NT2/D1 (cell line): ENCODE data around the gene DNMT3B.

Experiments used
- DNase-seq: peaks from one replicate; pipeline ENCODE4 v3.0.0-alpha.2; 2011; ENCODE audit warnings: low read depth, low spot score
- H3K27me3 ChIP-seq: 2 replicates; pipeline ENCODE4 v1.6.0; 2011; ENCODE audit warnings: mild to moderate bottlenecking; ENCODE audit not compliant: insufficient read length, insufficient read depth
- H3K36me3 ChIP-seq: 2 replicates; pipeline ENCODE4 v1.6.1; 2011; ENCODE audit warnings: mild to moderate bottlenecking, low read length, mixed read lengths; ENCODE audit not compliant: insufficient read depth, insufficient read length
- H3K4me1 ChIP-seq: 2 replicates; pipeline ENCODE4 v1.5.1; 2011; ENCODE audit not compliant: insufficient read depth, insufficient read length
- H3K4me3 ChIP-seq: 2 replicates; pipeline ENCODE4 v1.5.1; 2011; ENCODE audit warnings: low read depth; ENCODE audit not compliant: insufficient read length
- H3K9ac ChIP-seq: 2 replicates; pipeline ENCODE4 v1.6.0; 2011; ENCODE audit warnings: low read depth; ENCODE audit not compliant: insufficient read length
- H3K9me3 ChIP-seq: 2 replicates; pipeline ENCODE4 v1.5.1; 2011; ENCODE audit warnings: mild to moderate bottlenecking, low read length; ENCODE audit not compliant: insufficient read depth
- SUZ12 ChIP-seq: IDR thresholded peaks from 2 replicates; pipeline ENCODE4 v1.6.1; 2011; ENCODE audit not compliant: insufficient read length, insufficient read depth; ENCODE audit errors: extremely low read depth
- YY1 ChIP-seq: IDR thresholded peaks from 2 replicates; pipeline ENCODE4 v1.6.1; 2011; ENCODE audit not compliant: insufficient read length, insufficient read depth
- ZNF274 ChIP-seq: IDR thresholded peaks from 2 replicates; pipeline ENCODE4 v1.6.1; 2011; ENCODE audit warnings: mild to moderate bottlenecking, low read depth, low read length

The DNMT3B gene

DNA sequence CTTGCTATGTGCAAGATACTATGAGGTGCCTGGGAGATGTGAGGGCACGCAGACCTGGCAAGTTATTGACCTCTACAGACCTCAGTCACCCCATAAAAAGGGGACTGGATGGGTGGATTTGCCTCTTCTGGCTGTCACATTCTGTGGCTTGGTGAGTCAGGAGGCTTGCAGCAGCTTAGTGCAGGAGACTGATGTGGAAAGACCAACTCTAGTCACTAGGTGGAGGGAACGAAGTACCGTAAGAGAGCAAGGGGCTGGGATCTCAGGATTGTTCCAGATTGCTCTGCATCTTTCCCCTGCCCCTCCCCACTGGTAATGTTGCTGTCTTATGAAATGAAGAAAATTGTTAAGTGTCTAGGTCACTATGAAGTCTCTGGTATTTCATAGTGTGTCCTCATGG lies 60.9 kb downstream of the DNMT3B start:
- H3K9me3 ChIP-seq, result no peaks in the 10 kb centered on the region
- peaks cover 29% of the 10 kb centered on the region for H3K36me3 ChIP-seq
- TF ChIP-seq YY1 (no peak), SUZ12 (no peak), ZNF274 (no peak)
- peaks cover 5% of the 10 kb centered on the region for H3K4me1 ChIP-seq
- H3K9ac ChIP-seq, result no peak overlapping the region
- DNase-seq, result no peak
- no peaks in the 10 kb centered on the region for H3K27me3 ChIP-seq
- H3K4me3 ChIP-seq, result no peak overlapping the region

DNA sequence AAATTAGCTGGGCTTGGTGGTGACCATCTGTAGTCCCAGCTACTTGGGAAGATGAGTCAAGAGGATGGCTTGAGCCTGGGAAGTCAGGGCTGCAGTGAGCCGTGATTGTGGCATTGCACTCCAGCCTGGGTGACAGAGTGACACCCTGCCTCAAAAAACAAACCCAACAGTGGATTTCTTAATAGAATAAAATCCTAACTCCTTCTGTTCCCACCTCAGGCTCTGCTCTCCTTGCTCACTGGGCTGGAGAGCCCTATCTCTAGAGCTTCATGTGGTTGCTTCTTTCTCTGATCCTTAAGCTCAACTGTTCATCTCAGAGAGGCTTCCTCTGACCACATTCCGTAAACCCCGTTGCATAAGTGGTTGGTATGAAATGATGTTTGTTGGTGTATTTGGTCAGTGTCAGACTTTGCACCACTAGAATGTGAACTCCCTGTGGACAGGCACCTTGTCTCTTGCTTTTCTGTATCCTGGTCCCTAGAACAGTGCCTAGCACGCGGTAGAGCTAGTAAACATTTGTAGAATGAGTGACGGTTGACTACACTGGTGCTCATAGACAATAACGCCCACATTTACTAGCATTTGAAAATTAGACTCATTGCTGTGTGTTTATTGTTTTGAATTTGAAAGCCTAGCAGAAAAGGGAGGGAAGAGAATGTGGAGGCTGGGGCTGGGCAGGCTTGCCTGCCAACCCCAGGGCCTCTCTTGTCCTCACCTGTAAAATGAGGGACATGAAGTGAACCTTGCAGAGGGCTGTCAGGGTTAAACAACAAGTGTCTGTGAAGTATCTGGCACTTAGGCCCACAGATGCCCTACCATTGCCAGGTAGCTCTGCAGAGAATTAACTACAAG lies 61.8 kb downstream of the DNMT3B start:
- no peak for TF ChIP-seq SUZ12
- TF ChIP-seq YY1, result no peak
- no peak for TF ChIP-seq ZNF274
- H3K9me3 ChIP-seq, result no peaks in the 10 kb centered on the region
- no peak for DNase-seq
- H3K27me3 ChIP-seq, result no peaks in the 10 kb centered on the region
- H3K4me1 ChIP-seq, result peaks cover 5% of the 10 kb centered on the region
- H3K36me3 ChIP-seq, result peaks cover 38% of the 10 kb centered on the region
- no peak overlapping the region for H3K4me3 ChIP-seq
- H3K9ac ChIP-seq, result no peak overlapping the region

DNA sequence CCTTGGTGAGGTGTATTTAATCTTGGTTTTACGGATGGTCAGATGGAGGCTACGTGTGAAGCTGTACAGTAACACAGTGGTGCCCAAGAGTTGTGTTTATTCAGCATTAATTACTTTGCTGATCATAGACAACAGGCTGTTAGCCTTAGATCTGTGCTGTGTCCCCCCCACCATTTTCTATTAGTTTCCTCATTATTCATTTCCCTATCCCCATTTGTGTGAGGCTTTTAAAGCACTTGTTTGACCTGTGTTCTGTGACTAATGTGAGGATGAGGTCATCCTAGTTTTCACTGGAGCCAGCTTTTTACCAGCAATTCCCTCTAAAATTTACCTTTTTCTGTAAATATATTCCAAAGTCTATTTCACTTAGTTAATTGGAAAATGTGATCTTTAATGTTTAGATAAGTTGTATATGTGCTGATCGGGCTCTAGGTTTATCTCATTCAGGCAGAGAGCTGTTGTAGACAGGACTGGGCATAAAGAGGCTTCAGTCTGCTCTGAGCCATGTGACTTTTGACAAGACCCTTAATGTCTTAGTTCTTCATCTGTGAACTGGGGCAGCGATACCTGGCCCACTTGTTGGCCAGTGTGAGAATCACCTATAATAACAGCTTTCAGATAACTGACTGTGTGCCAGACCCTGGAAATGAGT lies 66.0 kb downstream of the DNMT3B start:
- no peak for DNase-seq
- H3K4me1 ChIP-seq, result no peaks in the 10 kb centered on the region
- no peaks in the 10 kb centered on the region for H3K9me3 ChIP-seq
- H3K27me3 ChIP-seq, result no peaks in the 10 kb centered on the region
- no peak overlapping the region for H3K4me3 ChIP-seq
- H3K36me3 ChIP-seq, result peaks cover 62% of the 10 kb centered on the region
- TF ChIP-seq YY1, result no peak
- no peak for TF ChIP-seq SUZ12
- no peak for TF ChIP-seq ZNF274
- no peak overlapping the region for H3K9ac ChIP-seq

DNA sequence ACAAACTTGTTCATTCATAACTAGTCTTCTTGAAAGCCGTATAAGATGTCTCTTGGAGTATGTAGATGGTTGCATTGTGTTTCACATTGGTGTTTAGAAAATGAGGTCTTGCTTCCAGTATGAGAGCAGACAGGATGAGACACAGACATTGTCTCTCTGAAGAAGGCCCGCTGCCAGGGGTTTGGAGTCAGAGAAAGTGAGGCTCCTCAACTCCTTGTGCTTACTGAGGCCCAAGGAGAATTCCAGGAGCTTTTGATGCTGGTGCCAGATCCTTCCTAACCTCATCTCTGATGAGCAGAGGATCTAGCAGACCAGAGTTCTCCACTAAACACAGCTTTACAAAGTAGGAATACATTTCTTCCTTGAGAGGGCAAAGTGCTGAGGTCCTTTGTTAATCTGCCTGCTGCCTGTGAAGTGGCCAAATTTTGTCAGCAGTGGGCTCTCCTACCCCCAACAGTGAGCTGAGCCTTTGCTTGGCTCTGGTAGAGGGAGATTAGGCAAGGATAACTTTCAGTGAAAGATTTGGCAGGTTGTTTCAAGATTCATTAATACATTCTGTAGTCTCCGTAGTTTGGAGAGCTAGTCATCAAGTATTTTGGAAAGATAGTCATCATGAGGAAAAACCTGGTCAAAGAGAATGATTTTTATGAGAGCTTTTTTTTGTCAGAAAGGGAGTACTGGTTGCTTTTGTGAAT lies 67.3 kb downstream of the DNMT3B start:
- DNase-seq, result no peak
- H3K9me3 ChIP-seq, result no peaks in the 10 kb centered on the region
- no peak overlapping the region for H3K9ac ChIP-seq
- TF ChIP-seq ZNF274 (no peak), YY1 (no peak), SUZ12 (no peak)
- no peak overlapping the region for H3K4me3 ChIP-seq
- peaks cover 75% of the 10 kb centered on the region for H3K36me3 ChIP-seq
- H3K4me1 ChIP-seq, result no peaks in the 10 kb centered on the region
- no peaks in the 10 kb centered on the region for H3K27me3 ChIP-seq

DNA sequence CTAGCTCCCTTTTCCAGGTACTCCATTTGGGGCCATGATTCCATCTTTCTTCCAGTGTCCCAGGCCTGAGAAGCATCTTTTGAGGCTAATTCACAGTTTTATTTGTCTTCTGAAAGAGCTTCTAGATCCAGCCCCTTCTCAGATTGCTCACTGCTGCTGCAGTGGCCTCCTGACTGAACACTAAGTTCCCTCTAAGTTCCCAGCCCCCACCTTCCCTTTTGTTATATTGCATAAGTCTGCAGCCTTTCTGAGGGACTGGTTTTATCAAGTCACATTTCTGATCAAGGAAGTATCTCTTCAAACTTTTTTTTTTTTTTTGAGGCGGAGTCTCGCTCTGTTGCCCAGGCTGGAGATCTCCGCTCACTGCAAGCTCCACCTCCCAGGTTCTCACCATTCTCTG lies 68.3 kb downstream of the DNMT3B start:
- Histone ChIP-seq H3K36me3 (peaks cover 82% of the 10 kb centered on the region), H3K4me3 (no peak overlapping the region), H3K27me3 (no peaks in the 10 kb centered on the region), H3K4me1 (no peaks in the 10 kb centered on the region), H3K9ac (no peak overlapping the region), H3K9me3 (no peaks in the 10 kb centered on the region)
- no peak for DNase-seq
- TF ChIP-seq SUZ12 (no peak), YY1 (no peak)

DNA sequence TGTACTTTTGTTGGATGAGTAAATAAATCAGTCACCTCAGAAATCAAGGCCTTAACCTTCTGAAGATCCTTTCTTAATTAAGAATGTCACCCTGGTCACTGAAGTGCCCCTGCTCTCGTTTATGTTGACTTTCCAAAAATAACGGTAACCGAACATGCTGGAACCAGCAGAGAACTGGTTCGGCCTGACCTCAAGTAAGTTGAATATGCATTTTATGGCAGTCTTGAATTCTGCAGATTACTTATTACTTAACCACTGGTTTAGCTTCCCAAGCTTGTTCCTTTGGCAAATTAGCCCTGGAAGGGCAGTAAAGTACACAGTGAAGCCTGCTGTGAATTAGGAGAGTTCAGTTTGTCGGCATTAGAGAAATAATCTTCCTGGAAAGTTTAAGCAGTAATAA lies 69.8 kb downstream of the DNMT3B start:
- no peaks in the 10 kb centered on the region for H3K9me3 ChIP-seq
- no peaks in the 10 kb centered on the region for H3K4me1 ChIP-seq
- H3K4me3 ChIP-seq, result no peak overlapping the region
- H3K27me3 ChIP-seq, result no peaks in the 10 kb centered on the region
- peaks cover 85% of the 10 kb centered on the region for H3K36me3 ChIP-seq
- TF ChIP-seq YY1, result no peak
- TF ChIP-seq ZNF274, result no peak
- no peak for DNase-seq
- H3K9ac ChIP-seq, result no peak overlapping the region

DNA sequence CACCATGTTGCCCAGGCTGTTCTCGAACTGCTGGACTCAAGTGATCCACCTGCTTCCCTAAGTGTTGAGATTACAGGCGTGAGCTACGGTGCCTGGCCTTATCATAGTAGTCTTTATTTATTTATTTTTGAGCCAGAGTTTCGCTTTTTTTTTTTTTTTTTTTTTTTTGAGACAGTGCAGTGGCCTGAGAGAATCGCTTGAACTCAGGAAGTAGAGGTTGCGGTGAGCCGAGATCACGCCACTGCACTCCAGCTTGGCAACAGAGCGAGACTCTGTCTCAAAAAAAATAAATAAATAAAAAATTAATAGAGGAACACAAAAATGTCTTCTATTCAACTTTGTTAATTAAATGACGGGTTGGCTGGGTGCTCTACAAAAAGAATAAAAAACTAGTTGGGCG lies 70.5 kb downstream of the DNMT3B start:
- Histone ChIP-seq H3K4me3 (no peak overlapping the region), H3K36me3 (peaks cover 87% of the 10 kb centered on the region), H3K9ac (no peak overlapping the region), H3K4me1 (no peaks in the 10 kb centered on the region), H3K9me3 (no peaks in the 10 kb centered on the region), H3K27me3 (no peaks in the 10 kb centered on the region)
- TF ChIP-seq SUZ12 (no peak), YY1 (no peak), ZNF274 (no peak)
- no peak for DNase-seq
